ENCODE measurements around the gene UNC119. TPM values are rescaled to one million over a fixed set of nuclear protein-coding genes. Genes with fewer than 3 reads are reported as not detected.

UNC119 gene
- total RNA-seq, 4 donors from 2014 or later = 17.4 to 25.3 (median 21.1) TPM

GRCh38 chr17:28597606-28598383, 45.4 kb upstream of the UNC119 start:
- Histone ChIP-seq H3K27ac (peak overlapping the region in 2 of 4 donors; percentile 93 to 98), H3K4me3 (peak overlapping the region; percentile 52 to 83 (median 72)), H3K9me3 (no peaks in the 10 kb centered on the region), H3K4me1 (peaks cover 13 to 29% (median 18%) of the 10 kb centered on the region in 3 donors), H3K27me3 (no peaks in the 10 kb centered on the region), H3K36me3 (peaks cover 0 to 7% (median 6%) of the 10 kb centered on the region in 3 donors)
- intact Hi-C loops (cut with DNase I) = no loop called here
- TF ChIP-seq CTCF (IDR thresholded peaks at IDR 0.05) = no peak
- TF ChIP-seq POLR2A (IDR thresholded peaks at IDR 0.05) = no peak
- WGBS, 2 donors = 21 to 22% methylated on average over 5 of the region's 5 CpGs
- DNase-seq = no peak

GRCh38 chr17:28592260-28592659, 39.8 kb upstream of the UNC119 start:
- no peak for DNase-seq
- Histone ChIP-seq H3K36me3 (peaks cover 0 to 53% (median 6%) of the 10 kb centered on the region in 3 donors), H3K9me3 (no peaks in the 10 kb centered on the region), H3K4me3 (no peak overlapping the region), H3K4me1 (peaks cover 0 to 2% (median 0%) of the 10 kb centered on the region in 3 donors), H3K27me3 (no peaks in the 10 kb centered on the region), H3K27ac (no peak overlapping the region)
- WGBS, 2 donors = 77 to 94% methylated on average over 3 to 4 of the region's 4 CpGs
- TF ChIP-seq CTCF (IDR thresholded peaks at IDR 0.05) (no peak), POLR2A (IDR thresholded peaks at IDR 0.05) (no peak)
- intact Hi-C loops (cut with DNase I) = no loop called here

- H3K4me3 ChIP-seq = no peak overlapping the region
- WGBS, 2 donors = 88 to 92% methylated on average over 3 of the region's 3 CpGs
- H3K27me3 ChIP-seq = no peaks in the 10 kb centered on the region
- TF ChIP-seq POLR2A (IDR thresholded peaks at IDR 0.05) (no peak), CTCF (IDR thresholded peaks at IDR 0.05) (no peak)
- H3K27ac ChIP-seq = no peak overlapping the region
- peaks cover 8 to 80% (median 10%) of the 10 kb centered on the region in 3 donors for H3K36me3 ChIP-seq
- no peak for DNase-seq
- H3K9me3 ChIP-seq = no peaks in the 10 kb centered on the region
- intact Hi-C loops (cut with DNase I) = no loop called here
- no peaks in the 10 kb centered on the region for H3K4me1 ChIP-seq
These were observed 33.4 kb upstream of the UNC119 start for GRCh38 chr17:28585851-28586250.

- Histone ChIP-seq H3K4me3 (no peak overlapping the region), H3K9me3 (no peaks in the 10 kb centered on the region), H3K27ac (no peak overlapping the region), H3K36me3 (peaks cover 8 to 76% (median 10%) of the 10 kb centered on the region in 3 donors), H3K27me3 (no peaks in the 10 kb centered on the region), H3K4me1 (no peaks in the 10 kb centered on the region)
- intact Hi-C loops (cut with DNase I) = no loop called here
- 82 to 85% methylated on average over 2 to 3 of the region's 3 CpGs for WGBS, 2 donors
- no peak for DNase-seq
- TF ChIP-seq CTCF (IDR thresholded peaks at IDR 0.05) = no peak
- TF ChIP-seq POLR2A (IDR thresholded peaks at IDR 0.05) = no peak
These were observed 32.0 kb upstream of the UNC119 start for GRCh38 chr17:28584434-28584833.

GRCh38 chr17:28582513-28582912, 30.1 kb upstream of the UNC119 start:
- no peak overlapping the region for H3K27ac ChIP-seq
- DNase-seq = no peak
- H3K4me1 ChIP-seq = no peaks in the 10 kb centered on the region
- intact Hi-C loops (cut with DNase I) = no loop called here
- no peak for TF ChIP-seq POLR2A (IDR thresholded peaks at IDR 0.05)
- no peak for TF ChIP-seq CTCF (IDR thresholded peaks at IDR 0.05)
- H3K4me3 ChIP-seq = no peak overlapping the region
- H3K36me3 ChIP-seq = peaks cover 8 to 73% (median 10%) of the 10 kb centered on the region in 3 donors
- H3K27me3 ChIP-seq = no peaks in the 10 kb centered on the region
- 94 to 100% methylated on average over 2 of the region's 2 CpGs for WGBS, 2 donors
- no peaks in the 10 kb centered on the region for H3K9me3 ChIP-seq
